HUES48 (cell line): ENCODE results near the gene SUN1.

Source experiments
- H3K27ac ChIP-seq: one replicate; pipeline ENCODE4 v1.7.0; 2013; ENCODE audit warnings: low read depth, low read length, inconsistent platforms
- H3K27me3 ChIP-seq: 2 replicates; pipeline ENCODE4 v1.6.1; 2013; ENCODE audit warnings: mild to moderate bottlenecking, low read length; ENCODE audit not compliant: control insufficient read depth, insufficient read depth
- H3K36me3 ChIP-seq: 2 replicates; pipeline ENCODE4 v1.6.1; 2013; ENCODE audit warnings: low read length; ENCODE audit not compliant: control insufficient read depth, insufficient read depth
- H3K4me1 ChIP-seq: 2 replicates; pipeline ENCODE4 v1.6.1; 2013; ENCODE audit warnings: mild to moderate bottlenecking, low read length; ENCODE audit not compliant: control insufficient read depth, insufficient read depth
- H3K4me3 ChIP-seq: 2 replicates; pipeline ENCODE4 v1.5.1; 2013; ENCODE audit warnings: mild to moderate bottlenecking, low read depth, low read length
- H3K9ac ChIP-seq: 2 replicates; pipeline ENCODE4 v1.6.1; 2013; ENCODE audit warnings: mild to moderate bottlenecking, low read depth, low read length, moderate library complexity
- H3K9me3 ChIP-seq: 2 replicates; pipeline ENCODE4 v1.6.1; 2013; ENCODE audit warnings: low read length; ENCODE audit not compliant: control insufficient read depth, insufficient read depth

Gene SUN1

GRCh38 chr7:825386-825785, 6.9 kb upstream of the SUN1 start:
- Histone ChIP-seq H3K36me3 (peaks cover 4% of the 10 kb centered on the region), H3K9ac (no peak overlapping the region), H3K27ac (no peak overlapping the region), H3K4me3 (no peak overlapping the region), H3K9me3 (no peaks in the 10 kb centered on the region), H3K27me3 (no peaks in the 10 kb centered on the region), H3K4me1 (peaks cover 9% of the 10 kb centered on the region)

- no peaks in the 10 kb centered on the region for H3K9me3 ChIP-seq
- H3K27ac ChIP-seq = peak overlapping the region; percentile 32
- H3K4me3 ChIP-seq = no peak overlapping the region
- peaks cover 14% of the 10 kb centered on the region for H3K4me1 ChIP-seq
- H3K36me3 ChIP-seq = peaks cover 4% of the 10 kb centered on the region
- H3K27me3 ChIP-seq = no peaks in the 10 kb centered on the region
- H3K9ac ChIP-seq = no peak overlapping the region
Measured at GRCh38 chr7:826230-826917, 5.9 kb upstream of the SUN1 start.

- no peak overlapping the region for H3K27ac ChIP-seq
- H3K36me3 ChIP-seq = peaks cover 12% of the 10 kb centered on the region
- no peak overlapping the region for H3K4me3 ChIP-seq
- H3K9ac ChIP-seq = no peak overlapping the region
- peaks cover 30% of the 10 kb centered on the region for H3K4me1 ChIP-seq
- H3K27me3 ChIP-seq = no peaks in the 10 kb centered on the region
- H3K9me3 ChIP-seq = no peaks in the 10 kb centered on the region
Measured at GRCh38 chr7:828793-829561, 3.3 kb upstream of the SUN1 start.

GRCh38 chr7:830069-830468, 2.2 kb upstream of the SUN1 start:
- peaks cover 30% of the 10 kb centered on the region for H3K4me1 ChIP-seq
- no peak overlapping the region for H3K4me3 ChIP-seq
- H3K9me3 ChIP-seq = no peaks in the 10 kb centered on the region
- no peak overlapping the region for H3K9ac ChIP-seq
- peaks cover 12% of the 10 kb centered on the region for H3K36me3 ChIP-seq
- no peaks in the 10 kb centered on the region for H3K27me3 ChIP-seq
- H3K27ac ChIP-seq = no peak overlapping the region

- Histone ChIP-seq H3K27ac (peak overlapping the region; percentile 79), H3K9ac (peak overlapping the region; percentile 7; the same call in 1 of the 2 replicates), H3K9me3 (no peaks in the 10 kb centered on the region), H3K4me3 (peak overlapping the region; percentile 7; the same call in 1 of the 2 replicates), H3K27me3 (no peaks in the 10 kb centered on the region), H3K36me3 (peaks cover 15% of the 10 kb centered on the region), H3K4me1 (peaks cover 23% of the 10 kb centered on the region)
Measured at GRCh38 chr7:831596-832166, 595 bp upstream of the SUN1 start.

- H3K9ac ChIP-seq = no peak overlapping the region
- H3K36me3 ChIP-seq = peaks cover 24% of the 10 kb centered on the region
- no peaks in the 10 kb centered on the region for H3K9me3 ChIP-seq
- peaks cover 23% of the 10 kb centered on the region for H3K4me1 ChIP-seq
- H3K27me3 ChIP-seq = no peaks in the 10 kb centered on the region
- H3K4me3 ChIP-seq = no peak overlapping the region
- peak overlapping the region; percentile 79 for H3K27ac ChIP-seq
Measured at GRCh38 chr7:832968-833424, 720 bp downstream of the SUN1 start.

- Histone ChIP-seq H3K27me3 (no peaks in the 10 kb centered on the region), H3K27ac (no peak overlapping the region), H3K4me3 (no peak overlapping the region), H3K36me3 (peaks cover 25% of the 10 kb centered on the region), H3K4me1 (peaks cover 23% of the 10 kb centered on the region), H3K9ac (no peak overlapping the region), H3K9me3 (no peaks in the 10 kb centered on the region)
Measured at GRCh38 chr7:833601-834258, 1.5 kb downstream of the SUN1 start.

- H3K4me1 ChIP-seq = peaks cover 23% of the 10 kb centered on the region
- no peaks in the 10 kb centered on the region for H3K27me3 ChIP-seq
- H3K9me3 ChIP-seq = no peaks in the 10 kb centered on the region
- peaks cover 30% of the 10 kb centered on the region for H3K36me3 ChIP-seq
- no peak overlapping the region for H3K9ac ChIP-seq
- no peak overlapping the region for H3K27ac ChIP-seq
- H3K4me3 ChIP-seq = no peak overlapping the region
Measured at GRCh38 chr7:834277-834676, 2.0 kb downstream of the SUN1 start.

GRCh38 chr7:835021-835420, 2.7 kb downstream of the SUN1 start:
- Histone ChIP-seq H3K4me1 (peaks cover 23% of the 10 kb centered on the region), H3K27me3 (no peaks in the 10 kb centered on the region), H3K36me3 (peaks cover 36% of the 10 kb centered on the region), H3K4me3 (no peak overlapping the region), H3K9me3 (no peaks in the 10 kb centered on the region), H3K27ac (no peak overlapping the region), H3K9ac (no peak overlapping the region)

- H3K9me3 ChIP-seq = no peaks in the 10 kb centered on the region
- no peaks in the 10 kb centered on the region for H3K27me3 ChIP-seq
- peaks cover 19% of the 10 kb centered on the region for H3K4me1 ChIP-seq
- H3K4me3 ChIP-seq = no peak overlapping the region
- no peak overlapping the region for H3K27ac ChIP-seq
- H3K9ac ChIP-seq = no peak overlapping the region
- peaks cover 41% of the 10 kb centered on the region for H3K36me3 ChIP-seq
Measured at GRCh38 chr7:835485-836401, 3.5 kb downstream of the SUN1 start.
